Cardiac fibroblast (primary cell): Measurements from ENCODE around the gene NMRAL1.

Experiments used
- DNase-seq, 2 donors: peaks; one replicate each; pipeline versions ENCODE4 v3.0.0 to v3.0.0-alpha.2; 2010; ENCODE audit warnings: low read depth in 2 of 2
- H3K4me3 ChIP-seq, 2 donors: replicated peaks in 1 of 2; 1 replicate in 1 of 2; 2 replicates in 1 of 2; pipeline ENCODE4 v1.5.1; 2011; ENCODE audit warnings: low read depth in 2 of 2, low read length in 2 of 2, mild to moderate bottlenecking in 2 of 2, moderate library complexity in 1 of 2
- CTCF ChIP-seq: IDR thresholded peaks from one replicate; pipeline ENCODE4 v1.5.1; 2011; ENCODE audit warnings: low read depth, mild to moderate bottlenecking, low read length, inconsistent platforms

Gene NMRAL1

GRCh38 chr16:4420505-4421105, 53.8 kb downstream of the NMRAL1 start:
- DNase-seq = no peak
- TF ChIP-seq CTCF = no peak
- no peak overlapping the region for H3K4me3 ChIP-seq

GRCh38 chr16:4419402-4419959, 54.9 kb downstream of the NMRAL1 start:
- no peak overlapping the region for H3K4me3 ChIP-seq
- DNase-seq = no peak
- TF ChIP-seq CTCF = no peak

DNA sequence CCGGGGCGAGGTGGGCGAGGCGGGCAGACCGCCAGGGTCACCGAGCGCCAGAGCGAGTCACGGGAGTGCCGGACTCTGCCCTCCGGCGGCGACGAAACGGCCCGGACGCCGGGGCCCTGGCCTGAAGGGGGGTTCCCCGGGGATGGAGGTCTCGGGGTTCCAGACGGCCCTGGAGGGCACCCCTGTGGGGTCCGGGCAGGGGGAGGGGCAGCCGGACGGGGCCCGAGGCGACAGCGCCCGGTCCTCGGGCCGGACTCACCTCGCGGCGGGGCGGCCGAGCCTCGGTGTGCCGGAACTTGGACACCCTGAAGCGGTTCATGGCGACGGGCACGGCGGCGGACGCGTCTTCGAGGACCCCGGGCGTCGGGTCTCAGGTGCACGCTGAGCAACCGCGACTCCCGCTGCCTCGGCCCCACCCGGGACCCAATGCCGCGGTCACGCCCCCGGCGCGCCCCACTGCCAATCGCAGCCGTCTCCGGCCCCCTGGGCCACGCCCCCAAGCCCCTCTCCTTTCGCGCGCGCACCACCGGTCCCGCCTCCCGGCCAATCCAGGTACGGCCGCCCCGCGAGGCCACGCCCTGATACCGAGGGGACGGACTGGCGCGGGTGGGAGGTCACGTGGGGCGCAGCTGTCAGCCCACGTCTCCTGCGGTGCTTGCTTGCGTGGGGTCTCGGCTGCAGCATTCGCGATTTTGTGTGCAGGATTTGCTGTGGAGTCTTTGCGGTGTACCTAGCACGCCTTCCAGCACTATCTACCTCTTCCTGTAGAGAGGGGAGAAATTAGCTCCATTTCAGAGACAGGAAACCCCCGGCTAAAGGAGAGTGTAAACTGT, 58.0 kb downstream of the NMRAL1 start, which contains the start of gene CORO7:
Gene CORO7, minus strand, starts transcription at position 397 of the 833 bp plus-strand sequence. Its CDS starts 78 bp downstream, at position 319.
- no peak for TF ChIP-seq CTCF
- peak within 1 kb of the TSS; percentile 66 to 68 for H3K4me3 ChIP-seq
- DNase-seq = peak; percentile 80 to 91

DNA sequence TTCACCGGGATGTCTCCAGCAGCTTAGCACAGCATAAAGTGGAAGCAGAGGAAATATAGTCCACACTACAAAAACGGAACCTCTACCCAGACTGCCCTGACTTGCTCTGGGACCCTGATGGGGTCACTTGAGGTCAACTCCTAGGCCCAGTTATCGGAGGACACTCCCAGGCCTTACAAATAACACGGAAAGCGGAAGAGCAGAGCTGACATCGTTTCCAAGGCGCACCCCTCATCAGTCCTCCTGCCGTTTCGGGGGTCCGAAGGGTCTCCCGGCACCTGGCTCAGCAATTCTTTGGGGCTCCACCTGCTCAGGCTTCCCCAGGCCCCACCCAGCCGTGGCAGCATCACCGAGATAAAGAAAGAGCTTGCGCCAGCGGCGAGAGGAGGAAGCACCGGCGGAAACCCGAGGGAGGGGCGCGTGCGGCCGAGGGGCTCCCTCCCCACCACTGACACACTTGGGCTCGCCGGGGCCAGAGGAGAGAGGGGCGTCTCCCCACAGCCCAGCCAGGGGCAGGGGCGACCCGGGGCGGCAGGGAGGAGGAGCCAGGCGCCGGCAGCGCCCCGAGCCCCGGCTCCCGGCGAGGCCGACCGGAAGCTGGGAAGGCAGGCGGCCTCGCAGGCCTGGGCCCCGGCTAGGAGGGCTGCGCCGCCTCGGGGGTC, 58.8 kb downstream of the NMRAL1 start:
- peak in 1 of 2 donors; percentile 30 for DNase-seq
- TF ChIP-seq CTCF = peak; percentile 3
- H3K4me3 ChIP-seq = peak overlapping the region; percentile 66 to 68

DNA sequence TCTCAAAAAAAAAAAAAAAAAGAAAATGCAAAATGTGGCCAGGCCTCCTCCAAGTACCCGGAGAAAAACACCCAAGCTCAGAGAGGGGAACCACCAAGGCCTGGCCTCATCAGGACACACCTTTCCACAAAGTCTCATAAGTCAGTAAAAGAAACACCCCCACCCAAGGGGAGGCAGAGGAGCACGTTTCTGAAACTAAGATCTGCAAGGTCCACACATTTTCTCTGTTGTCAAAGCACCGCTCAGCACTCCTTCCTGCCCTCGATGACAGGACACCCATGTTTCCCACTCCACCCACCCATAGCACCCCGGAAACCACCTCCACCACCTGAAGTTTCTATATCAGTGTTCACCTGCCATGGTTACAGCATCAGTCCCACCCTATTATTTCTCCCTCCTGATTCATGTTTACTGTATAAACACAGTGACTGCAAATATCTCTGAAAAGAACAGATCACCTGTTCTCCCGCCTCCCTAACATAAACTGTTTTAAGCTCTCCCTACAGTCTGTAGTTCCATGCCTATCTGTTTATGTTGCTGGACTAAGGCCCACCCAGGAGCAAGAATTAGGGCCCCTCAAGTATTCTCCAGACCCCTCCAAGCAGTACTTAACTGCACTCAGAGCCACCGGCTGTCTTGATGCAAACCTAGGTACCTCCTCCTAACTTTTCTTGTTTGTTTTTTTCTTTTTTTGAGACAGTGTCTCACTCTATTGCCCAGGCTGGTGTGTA, 60.1 kb downstream of the NMRAL1 start:
- no peak for DNase-seq
- TF ChIP-seq CTCF = no peak
- no peak overlapping the region for H3K4me3 ChIP-seq

DNA sequence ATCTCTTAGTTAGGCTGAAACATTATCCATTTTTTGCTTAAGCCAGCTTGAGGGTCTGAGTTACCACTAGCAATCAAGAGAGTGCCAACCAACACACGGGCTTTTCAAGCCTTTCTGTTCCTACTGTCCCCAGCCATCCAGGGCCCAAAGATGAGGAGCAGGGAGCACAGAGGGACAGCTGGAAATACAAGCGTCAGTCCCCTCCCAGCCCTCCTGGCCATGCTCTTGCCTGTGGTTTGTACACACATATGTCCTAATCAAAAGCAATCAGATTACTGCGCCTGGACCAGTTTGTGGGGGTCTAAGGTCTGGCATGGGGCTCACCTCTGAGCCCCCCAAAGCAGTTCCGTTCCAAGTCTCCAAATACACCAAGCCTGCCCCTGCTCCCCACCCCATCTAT, 61.6 kb downstream of the NMRAL1 start:
- TF ChIP-seq CTCF = no peak
- H3K4me3 ChIP-seq = no peak overlapping the region

More for the DNA sequence above, 61.6 kb downstream of the NMRAL1 start:
- DNase-seq = no peak
